Heart right ventricle (tissue), 16 donors: ENCODE data around the gene HSPBAP1. TPM values are rescaled to one million over a fixed set of nuclear protein-coding genes. Genes with fewer than 3 reads are reported as not detected.
A peak's percentile ranks its signal among the peaks of the same experiment; 100 is the strongest.

Experiments
- ATAC-seq, 8 donors: fragments of 200-7000 bp; cut with Tn5 transposase; one replicate each; pipeline ENCODE4 v1.9.1; 2020; ENCODE audit warnings: mild to moderate bottlenecking in 8 of 8, moderate library complexity in 8 of 8, moderate number of reproducible peaks in 1 of 8
- DNase-seq, 2 donors: peaks; one replicate each; pipeline ENCODE4 v3.0.0-alpha.2; 2020
- H3K27ac ChIP-seq, 10 donors: fragments of 200-600 bp; sonication (generic) in 2 of 10; one replicate each; pipeline versions ENCODE4 v1.5.0 to v1.8.0; 2020 to 2022; ENCODE audit warnings: mild to moderate bottlenecking in 3 of 10
- H3K27me3 ChIP-seq, 7 donors: fragments of 200-600 bp; one replicate each; pipeline ENCODE4 v1.8.0; 2021 to 2022; ENCODE audit warnings: mild to moderate bottlenecking in 2 of 7
- H3K36me3 ChIP-seq, 9 donors: fragments of 200-600 bp; sonication (generic) in 1 of 9; one replicate each; pipeline versions ENCODE4 v1.5.0 to v1.8.0; 2020 to 2022; ENCODE audit warnings: mild to moderate bottlenecking in 2 of 9
- H3K4me1 ChIP-seq, 9 donors: fragments of 200-600 bp; sonication (generic) in 1 of 9; one replicate each; pipeline versions ENCODE4 v1.5.0 to v1.8.0; 2020 to 2022; ENCODE audit warnings: mild to moderate bottlenecking in 4 of 9
- H3K4me3 ChIP-seq, 10 donors: fragments of 200-600 bp; sonication (generic) in 2 of 10; one replicate each; pipeline versions ENCODE4 v1.5.0 to v1.8.0; 2020 to 2022; ENCODE audit warnings: mild to moderate bottlenecking in 7 of 10, moderate library complexity in 2 of 10
- H3K9me3 ChIP-seq, 11 donors: fragments of 200-600 bp in 10 of 11; sonication (generic) in 2 of 11; one replicate each; pipeline versions ENCODE4 v1.5.0 to v1.8.0; 2013 to 2022; ENCODE audit warnings: mild to moderate bottlenecking in 2 of 11, control low read depth in 1 of 11, moderate library complexity in 1 of 11
- CTCF ChIP-seq, 9 donors: fragments of 200-600 bp; sonication (generic) in 2 of 9; IDR thresholded peaks; one replicate each; pipeline versions ENCODE4 v1.5.0 to v1.8.0; 2021 to 2022; ENCODE audit warnings: antibody characterized with exemption in 9 of 9, mild to moderate bottlenecking in 5 of 9, moderate library complexity in 1 of 9
- WGBS, 2 donors: extraction: QIAGEN DNeasy Blood & Tissue Kit; methylation state at CpG; one replicate each; pipeline ENCODE4 v1.1.7; 2013; ENCODE audit warnings: inconsistent platforms in 1 of 2; 5-methylcytosine and 5-hydroxymethylcytosine counted together
- intact Hi-C, 10 donors: fragments of 100-400 bp; cut with DNase I; formaldehyde crosslinking; loops; one replicate each; pipeline versions ENCODE4 v1.11.1 to v1.14.2; 2022
- polyA plus RNA-seq, 2 donors: library from polyadenylated mRNA; stranded (reverse); fragments of 200-250 nt; gene quantifications; one replicate each; pipeline ENCODE4 v1.2.3, GENCODE V29; 2013
- total RNA-seq, 10 donors: library from RNA; stranded (reverse); fragmentation: NEBNext Ultra II Directional in 3 of 10; extraction: Animal tissue kit (Norgen Biotek cat#: 25700) in 3 of 10; gene quantifications; one replicate each; pipeline versions ENCODE4 v1.2.1 to v1.2.4, GENCODE V29; 2021 to 2023
- donor health status: Arrhythmogenic right ventricular cardiomyopathy.
- donor health status: ischemic (EF 13 %, LVEDD 7.1; RV severe dilation, severe dysfunction).
- donor health status: healthy with polysubstance abuse.
- donor health status: DM: no; HTN: yes; CAD: no.
- donor health status: DM: no; HTN: no; CAD: no.
- donor health status: ischemic (EF 25% LVEDD 6.9; RV normal size, moderate dysfunction).
- donor health status: ischemic (EF 25% LVEDD 5.7; RV mildly dilated, moderate dysfunction).
- donor health status: healthy.
- donor health status: DM: yes; HTN: yes; CAD: no.
- donor health status: Ischemic cardiomyopathy.
- donor health status: ischemic (EF 35%, LVEDD 5.7; RV mildly dilated, moderate dysfunction).
- donor health status: nonischemic (EF 11% LVEDD 7.7; RV severe dilation, severe dysfunction).
- donor health status: DM: yes; HTN: yes; CAD: no.
- donor health status: PGD.
- donor health status: ischemic (EF 29% LVEDD 5.4; RV normal size, mild dysfunction).
- donor health status: nonischemic (EF 23%, LVEDD 6.1; RV moderate dilation, normal function).

The HSPBAP1 gene
- total and polyA plus RNA-seq, 12 donors, result 2.7 to 18.5 (median 4.0) TPM

- Histone ChIP-seq H3K27me3 (no peaks in the 10 kb centered on the region), H3K4me1 (peaks cover 0 to 62% (median 19%) of the 10 kb centered on the region in 9 donors), H3K36me3 (no peaks in the 10 kb centered on the region), H3K4me3 (peak overlapping the region; percentile 47 to 96 (median 84)), H3K9me3 (no peaks in the 10 kb centered on the region), H3K27ac (peak overlapping the region; percentile 83 to 98 (median 95))
- intact Hi-C loops, result loop anchor here in 2 of 10 donors (5.0 to 10.0 kb wide), 2 partner anchors 400 to 1247 kb away; partner anchors contain the start of gene POLQ (in 1 of the 2)
- ATAC-seq, result no peak
- WGBS, 2 donors, result 1% methylated on average over 6 of the region's 6 CpGs
- TF ChIP-seq CTCF (IDR thresholded peaks at IDR 0.05), result no peak
- no peak for DNase-seq
These were observed 800 bp upstream of the HSPBAP1 start for GRCh38 chr3:122794483-122794778.

GRCh38 chr3:122789585-122790273 lies 3.9 kb downstream of the HSPBAP1 start:
- no peak for ATAC-seq
- intact Hi-C loops, result loop anchor here in 2 of 10 donors (5.0 to 10.0 kb wide), 2 partner anchors 395 to 1242 kb away; partner anchors contain the start of gene POLQ (in 1 of the 2)
- Histone ChIP-seq H3K36me3 (peaks cover 0 to 11% (median 0%) of the 10 kb centered on the region in 9 donors), H3K27me3 (no peaks in the 10 kb centered on the region), H3K4me3 (no peak overlapping the region), H3K4me1 (peaks cover 0 to 43% (median 7%) of the 10 kb centered on the region in 9 donors), H3K9me3 (no peaks in the 10 kb centered on the region), H3K27ac (no peak overlapping the region)
- no peak for TF ChIP-seq CTCF (IDR thresholded peaks at IDR 0.05)
- WGBS, 2 donors, result 92% methylated on average over 11 of the region's 11 CpGs
- DNase-seq, result no peak

GRCh38 chr3:122787872-122788271 lies 5.8 kb downstream of the HSPBAP1 start:
- H3K27ac ChIP-seq, result no peak overlapping the region
- intact Hi-C loops, result no loop called here
- H3K36me3 ChIP-seq, result peaks cover 0 to 17% (median 0%) of the 10 kb centered on the region in 9 donors
- H3K4me1 ChIP-seq, result peaks cover 0 to 34% (median 2%) of the 10 kb centered on the region in 9 donors
- ATAC-seq, result no peak
- H3K27me3 ChIP-seq, result no peaks in the 10 kb centered on the region
- no peak for TF ChIP-seq CTCF (IDR thresholded peaks at IDR 0.05)
- no peak for DNase-seq
- WGBS, 2 donors, result 95% methylated on average over 2 of the region's 2 CpGs
- no peaks in the 10 kb centered on the region for H3K9me3 ChIP-seq
- no peak overlapping the region for H3K4me3 ChIP-seq

- Histone ChIP-seq H3K36me3 (peaks cover 0 to 17% (median 0%) of the 10 kb centered on the region in 9 donors), H3K9me3 (no peaks in the 10 kb centered on the region), H3K4me3 (no peak overlapping the region), H3K27me3 (no peaks in the 10 kb centered on the region), H3K4me1 (peaks cover 0 to 19% (median 0%) of the 10 kb centered on the region in 9 donors), H3K27ac (no peak overlapping the region)
- TF ChIP-seq CTCF (IDR thresholded peaks at IDR 0.05), result no peak
- no peak for DNase-seq
- whole genome bisulfite sequencing, 2 donors, result 89 to 96% methylated on average over 1 of the region's 1 CpG
- intact Hi-C loops, result no loop called here
- ATAC-seq, result no peak
These were observed 7.6 kb downstream of the HSPBAP1 start for GRCh38 chr3:122786066-122786465.
